ENCODE results near the gene RAB3GAP1. TPM values are rescaled to one million over a fixed set of nuclear protein-coding genes. Genes with fewer than 3 reads are reported as not detected.

RAB3GAP1 gene
- total and polyA plus RNA-seq, 2 donors from 2014 or later = 16.6 to 41.4 TPM

DNA sequence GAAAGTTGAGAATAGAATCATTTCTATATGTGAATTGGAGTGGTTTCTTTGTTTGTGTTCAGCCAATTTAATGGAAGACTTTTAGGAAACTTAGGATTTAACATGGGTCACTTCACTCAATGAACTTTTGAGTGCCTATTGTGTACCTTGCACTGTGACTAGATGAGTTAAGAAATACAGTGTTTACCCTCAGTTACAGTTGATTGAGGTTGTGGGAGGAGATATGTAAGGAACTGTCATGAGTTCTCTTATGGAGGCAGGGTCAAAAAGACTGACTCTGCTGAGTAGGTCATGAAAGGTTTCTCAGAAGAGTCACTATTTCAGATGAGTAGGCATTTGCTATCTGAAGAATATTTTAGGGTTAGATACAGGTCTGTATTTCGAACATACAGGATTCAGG, 98.6 kb downstream of the RAB3GAP1 start:
- TF ChIP-seq CTCF (IDR thresholded peaks at IDR 0.05; ENCODE audit: borderline replicate concordance, extremely low read depth, insufficient read depth) = no peak
- intact Hi-C loops (cut with DNase I) = no loop called here
- H3K9me3 ChIP-seq (ENCODE audit: control insufficient read depth in 2 of 3, insufficient read depth in 1 of 3, low read length in 3 of 3) = no peaks in the 10 kb centered on the region
- no peak overlapping the region for H3K9ac ChIP-seq (ENCODE audit: low read length in 3 of 3)
- H3K36me3 ChIP-seq (ENCODE audit: control insufficient read depth in 2 of 3, insufficient read depth in 3 of 3, low read length in 3 of 3) = peaks cover 3 to 35% (median 16%) of the 10 kb centered on the region in 3 donors
- no peaks in the 10 kb centered on the region for H3K27me3 ChIP-seq (ENCODE audit: control insufficient read depth, insufficient read depth, low read length)
- H3K27ac ChIP-seq (ENCODE audit: low read depth in 2 of 2, low read length in 2 of 2) = no peak overlapping the region
- FAIRE-seq = no peak
- DNase-seq = peak in 2 of 5 donors; percentile 30 to 33
- no peak overlapping the region for H3K4me3 ChIP-seq (ENCODE audit: low read length in 3 of 3)
- H3K4me1 ChIP-seq (ENCODE audit: control insufficient read depth in 2 of 3, insufficient read depth in 2 of 3, low read depth in 1 of 3, low read length in 3 of 3) = peaks cover 0 to 2% (median 0%) of the 10 kb centered on the region in 3 donors

DNA sequence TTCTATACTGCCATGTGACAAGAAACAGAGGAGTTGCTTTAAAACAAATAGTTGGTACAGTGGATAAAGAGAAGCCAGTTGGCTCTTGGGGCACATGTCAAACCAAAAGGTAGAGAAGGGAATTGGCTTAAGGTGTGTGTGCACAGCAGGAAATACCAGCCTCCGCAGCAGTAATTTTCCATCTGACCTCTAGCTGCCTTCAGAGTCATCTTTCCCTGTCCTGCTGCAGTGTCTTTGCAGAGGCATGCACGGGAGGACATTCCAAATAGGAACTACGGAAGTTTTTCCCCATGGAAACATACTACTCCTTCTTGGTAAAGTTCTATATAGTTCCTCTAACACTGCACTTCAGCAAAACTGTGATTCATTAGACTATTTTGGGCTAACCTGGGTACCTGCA, 99.5 kb downstream of the RAB3GAP1 start:
- Histone ChIP-seq H3K27me3 (ENCODE audit: control insufficient read depth, insufficient read depth, low read length) (no peaks in the 10 kb centered on the region), H3K27ac (ENCODE audit: low read depth in 2 of 2, low read length in 2 of 2) (no peak overlapping the region), H3K9me3 (ENCODE audit: control insufficient read depth in 2 of 3, insufficient read depth in 1 of 3, low read length in 3 of 3) (no peaks in the 10 kb centered on the region), H3K9ac (ENCODE audit: low read length in 3 of 3) (no peak overlapping the region), H3K36me3 (ENCODE audit: control insufficient read depth in 2 of 3, insufficient read depth in 3 of 3, low read length in 3 of 3) (peaks cover 3 to 35% (median 16%) of the 10 kb centered on the region in 3 donors), H3K4me1 (ENCODE audit: control insufficient read depth in 2 of 3, insufficient read depth in 2 of 3, low read depth in 1 of 3, low read length in 3 of 3) (peaks cover 0 to 2% (median 0%) of the 10 kb centered on the region in 3 donors), H3K4me3 (ENCODE audit: low read length in 3 of 3) (no peak overlapping the region)
- no peak for DNase-seq
- intact Hi-C loops (cut with DNase I) = no loop called here
- FAIRE-seq = no peak
- no peak for TF ChIP-seq CTCF (IDR thresholded peaks at IDR 0.05; ENCODE audit: borderline replicate concordance, extremely low read depth, insufficient read depth)

GRCh38 chr2:135152361-135152760, 100.3 kb downstream of the RAB3GAP1 start:
- no peak for TF ChIP-seq CTCF (IDR thresholded peaks at IDR 0.05; ENCODE audit: borderline replicate concordance, extremely low read depth, insufficient read depth)
- Histone ChIP-seq H3K4me1 (ENCODE audit: control insufficient read depth in 2 of 3, insufficient read depth in 2 of 3, low read depth in 1 of 3, low read length in 3 of 3) (no peaks in the 10 kb centered on the region), H3K4me3 (ENCODE audit: low read length in 3 of 3) (no peak overlapping the region), H3K9me3 (ENCODE audit: control insufficient read depth in 2 of 3, insufficient read depth in 1 of 3, low read length in 3 of 3) (no peaks in the 10 kb centered on the region), H3K27ac (ENCODE audit: low read depth in 2 of 2, low read length in 2 of 2) (no peak overlapping the region), H3K36me3 (ENCODE audit: control insufficient read depth in 2 of 3, insufficient read depth in 3 of 3, low read length in 3 of 3) (peaks cover 3 to 35% (median 16%) of the 10 kb centered on the region in 3 donors), H3K27me3 (ENCODE audit: control insufficient read depth, insufficient read depth, low read length) (no peaks in the 10 kb centered on the region), H3K9ac (ENCODE audit: low read length in 3 of 3) (no peak overlapping the region)
- no peak for FAIRE-seq
- intact Hi-C loops (cut with DNase I) = no loop called here
- DNase-seq = no peak

DNA sequence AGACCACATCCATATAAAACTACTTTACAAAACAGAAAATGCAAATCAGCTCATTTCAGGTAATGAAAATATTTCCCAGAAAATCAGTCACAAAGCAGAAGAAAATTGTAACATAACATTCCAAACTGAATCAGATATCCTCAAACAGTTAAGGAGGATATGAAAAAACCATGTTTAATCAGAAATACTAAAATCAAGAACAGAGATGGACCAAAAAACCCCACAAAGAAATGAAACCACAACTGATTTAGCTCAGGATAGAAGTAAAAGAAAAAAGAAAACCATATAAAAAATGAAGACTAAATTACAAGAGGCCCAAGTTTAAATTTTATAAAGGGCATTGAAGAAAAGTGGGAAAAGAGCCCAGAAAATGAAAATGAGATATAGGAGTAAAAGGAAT, 102.9 kb downstream of the RAB3GAP1 start:
- TF ChIP-seq CTCF (IDR thresholded peaks at IDR 0.05; ENCODE audit: borderline replicate concordance, extremely low read depth, insufficient read depth) = no peak
- Histone ChIP-seq H3K4me3 (ENCODE audit: low read length in 3 of 3) (no peak overlapping the region), H3K4me1 (ENCODE audit: control insufficient read depth in 2 of 3, insufficient read depth in 2 of 3, low read depth in 1 of 3, low read length in 3 of 3) (no peaks in the 10 kb centered on the region), H3K9ac (ENCODE audit: low read length in 3 of 3) (no peak overlapping the region), H3K9me3 (ENCODE audit: control insufficient read depth in 2 of 3, insufficient read depth in 1 of 3, low read length in 3 of 3) (no peaks in the 10 kb centered on the region), H3K27ac (ENCODE audit: low read depth in 2 of 2, low read length in 2 of 2) (no peak overlapping the region), H3K36me3 (ENCODE audit: control insufficient read depth in 2 of 3, insufficient read depth in 3 of 3, low read length in 3 of 3) (peaks cover 6 to 48% (median 20%) of the 10 kb centered on the region in 3 donors), H3K27me3 (ENCODE audit: control insufficient read depth, insufficient read depth, low read length) (no peaks in the 10 kb centered on the region)
- intact Hi-C loops (cut with DNase I) = no loop called here
- FAIRE-seq = no peak
- no peak for DNase-seq
